Measurements from ENCODE around the gene SYT1.

The SYT1 gene

GRCh38 chr12:79364197-79364596 lies 499.6 kb downstream of the SYT1 start:
- TF ChIP-seq SIN3A (IDR thresholded peaks at IDR 0.05; ENCODE audit: borderline replicate concordance, insufficient read depth, low read length) (no peak), FOXP2 (optimal IDR thresholded peaks at IDR 0.05; ENCODE audit: borderline replicate concordance, extremely low read depth, extremely low read length, insufficient read depth) (no peak), REST (IDR thresholded peaks at IDR 0.05; ENCODE audit: insufficient read depth in 1 of 2, low read depth in 2 of 2, low read length in 2 of 2) (no peak), TAF1 (IDR thresholded peaks at IDR 0.05; ENCODE audit: borderline replicate concordance, insufficient read depth, low read length) (no peak), POLR2AphosphoS5 (IDR thresholded peaks at IDR 0.05; ENCODE audit: low read depth, low read length) (no peak)

DNA sequence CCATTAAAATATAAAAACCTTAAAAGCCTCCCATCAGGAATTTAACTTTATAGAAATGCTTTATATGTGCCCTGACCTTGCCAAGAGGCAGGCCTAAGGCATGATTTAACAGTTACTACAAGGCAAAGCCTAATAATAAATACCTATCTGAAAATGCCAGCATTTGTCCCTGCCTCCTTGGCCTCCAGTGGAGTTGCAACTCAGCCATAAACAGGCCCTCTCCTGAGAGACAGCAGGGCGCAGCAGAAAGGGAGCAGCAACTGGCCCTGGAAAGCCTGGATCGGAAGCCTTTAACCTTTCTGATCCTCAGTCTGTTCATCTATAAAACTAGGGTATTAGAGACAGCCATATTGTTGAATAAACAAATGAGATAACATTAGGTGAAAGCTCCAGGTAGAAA lies 501.8 kb downstream of the SYT1 start:
- no peak for TF ChIP-seq TAF1 (IDR thresholded peaks at IDR 0.05; ENCODE audit: borderline replicate concordance, insufficient read depth, low read length)
- TF ChIP-seq FOXP2 (optimal IDR thresholded peaks at IDR 0.05; ENCODE audit: borderline replicate concordance, extremely low read depth, extremely low read length, insufficient read depth) = no peak
- no peak for TF ChIP-seq REST (IDR thresholded peaks at IDR 0.05; ENCODE audit: insufficient read depth in 1 of 2, low read depth in 2 of 2, low read length in 2 of 2)
- TF ChIP-seq POLR2AphosphoS5 (IDR thresholded peaks at IDR 0.05; ENCODE audit: low read depth, low read length) = no peak
- no peak for TF ChIP-seq SIN3A (IDR thresholded peaks at IDR 0.05; ENCODE audit: borderline replicate concordance, insufficient read depth, low read length)

DNA sequence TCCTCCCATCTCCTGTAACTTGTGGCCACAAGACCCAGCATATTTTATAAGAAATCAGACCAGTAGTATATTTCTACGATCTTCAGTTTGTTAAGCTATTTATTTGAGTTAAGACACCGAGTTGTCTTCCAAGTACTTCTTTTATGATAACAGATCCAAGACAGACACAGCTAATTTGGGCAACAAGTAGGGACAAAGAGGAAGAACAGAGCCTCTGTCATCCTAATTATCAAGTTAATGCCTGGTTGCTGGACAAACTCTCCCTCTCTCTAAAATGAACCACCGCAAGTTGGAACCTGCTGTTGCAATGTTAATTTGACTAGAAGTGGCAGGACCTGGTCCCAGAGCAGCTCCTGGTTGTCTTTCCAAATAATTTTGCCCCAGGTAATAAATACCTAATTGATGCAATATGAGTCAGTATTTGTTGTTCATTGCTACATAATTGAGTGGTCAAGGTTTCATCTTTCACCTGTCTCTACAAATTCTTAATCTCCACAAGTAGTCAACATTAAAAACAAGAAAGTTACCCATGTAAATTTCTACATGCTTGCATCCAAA lies 502.5 kb downstream of the SYT1 start:
- TF ChIP-seq SIN3A (IDR thresholded peaks at IDR 0.05; ENCODE audit: borderline replicate concordance, insufficient read depth, low read length) (no peak), REST (IDR thresholded peaks at IDR 0.05; ENCODE audit: insufficient read depth in 1 of 2, low read depth in 2 of 2, low read length in 2 of 2) (no peak), FOXP2 (optimal IDR thresholded peaks at IDR 0.05; ENCODE audit: borderline replicate concordance, extremely low read depth, extremely low read length, insufficient read depth) (no peak), TAF1 (IDR thresholded peaks at IDR 0.05; ENCODE audit: borderline replicate concordance, insufficient read depth, low read length) (no peak), POLR2AphosphoS5 (IDR thresholded peaks at IDR 0.05; ENCODE audit: low read depth, low read length) (no peak)

DNA sequence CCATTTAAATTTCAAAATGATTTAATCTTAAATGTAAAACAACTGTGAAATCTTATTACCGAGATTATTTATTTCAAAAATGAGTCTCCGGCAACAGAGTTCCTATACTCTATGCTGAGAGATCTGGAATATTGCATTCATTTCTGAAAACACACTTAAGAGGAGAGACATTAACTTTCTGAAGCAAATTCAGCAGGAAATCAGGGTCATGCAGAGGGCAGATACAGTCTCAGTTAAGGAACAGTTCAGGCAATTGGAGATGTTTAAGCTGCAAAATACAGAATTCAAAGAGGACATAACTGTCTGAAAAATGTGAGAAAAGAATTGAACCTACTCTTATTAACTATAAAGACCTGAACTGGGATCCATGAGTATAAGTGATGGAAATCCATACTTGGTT lies 505.4 kb downstream of the SYT1 start:
- TF ChIP-seq REST (IDR thresholded peaks at IDR 0.05; ENCODE audit: insufficient read depth in 1 of 2, low read depth in 2 of 2, low read length in 2 of 2) (no peak), SIN3A (IDR thresholded peaks at IDR 0.05; ENCODE audit: borderline replicate concordance, insufficient read depth, low read length) (no peak), TAF1 (IDR thresholded peaks at IDR 0.05; ENCODE audit: borderline replicate concordance, insufficient read depth, low read length) (no peak), FOXP2 (optimal IDR thresholded peaks at IDR 0.05; ENCODE audit: borderline replicate concordance, extremely low read depth, extremely low read length, insufficient read depth) (no peak), POLR2AphosphoS5 (IDR thresholded peaks at IDR 0.05; ENCODE audit: low read depth, low read length) (no peak)

- TF ChIP-seq REST (IDR thresholded peaks at IDR 0.05; ENCODE audit: insufficient read depth in 1 of 2, low read depth in 2 of 2, low read length in 2 of 2) (no peak), FOXP2 (optimal IDR thresholded peaks at IDR 0.05; ENCODE audit: borderline replicate concordance, extremely low read depth, extremely low read length, insufficient read depth) (no peak), SIN3A (IDR thresholded peaks at IDR 0.05; ENCODE audit: borderline replicate concordance, insufficient read depth, low read length) (no peak), POLR2AphosphoS5 (IDR thresholded peaks at IDR 0.05; ENCODE audit: low read depth, low read length) (no peak), TAF1 (IDR thresholded peaks at IDR 0.05; ENCODE audit: borderline replicate concordance, insufficient read depth, low read length) (no peak)
Measured at GRCh38 chr12:79371226-79371625, 506.7 kb downstream of the SYT1 start.
